GM23338 (cell line): ENCODE results near the gene SEPHS1.

ENCODE experiments used
- EZH2 ChIP-seq: fragments of 200-600 bp; sonication (generic); IDR thresholded peaks from one replicate; pipeline ENCODE4 v1.8.0; 2017; ENCODE audit warnings: antibody characterized with exemption, mild to moderate bottlenecking, low read depth; ENCODE audit not compliant: unreplicated experiment
- EZH2phosphoT487 ChIP-seq: fragments of 200-600 bp; sonication (generic); IDR thresholded peaks from one replicate; pipeline ENCODE4 v1.8.1; 2018; ENCODE audit warnings: antibody characterized with exemption; ENCODE audit not compliant: unreplicated experiment
- JUNB ChIP-seq: IDR thresholded peaks from one replicate; pipeline ENCODE4 v1.6.1; 2016; ENCODE audit warnings: antibody characterized with exemption; ENCODE audit not compliant: unreplicated experiment
- POLR2AphosphoS5 ChIP-seq: IDR thresholded peaks from 2 replicates; pipeline ENCODE4 v1.6.1; 2016; ENCODE audit warnings: antibody characterized with exemption, low read depth
- REST ChIP-seq: IDR thresholded peaks from one replicate; pipeline ENCODE4 v1.6.1; 2018; ENCODE audit warnings: antibody characterized with exemption; ENCODE audit not compliant: unreplicated experiment
- ZNF331 ChIP-seq: fragments of 250-450 bp; sonication (Bioruptor Pico); IDR thresholded peaks from 2 replicates; pipeline ENCODE4 v1.5.0; 2020; ENCODE audit warnings: low read depth, mild to moderate bottlenecking, moderate library complexity
- ZNF462 ChIP-seq: fragments of 250-450 bp; sonication (Bioruptor Pico); IDR thresholded peaks from 2 replicates; pipeline ENCODE4 v1.5.0; 2020; ENCODE audit warnings: mild to moderate bottlenecking, moderate library complexity
- TF ChIP-seq, protein P1 (sequence below), 2 experiments: fragments of 200-600 bp in 1 of 2; sonication (generic) in 1 of 2; conservative IDR thresholded peaks; 2 replicates each; pipeline versions ENCODE4 v1.5.1 to v1.6.1; 2016 to 2017; ENCODE audit warnings: antibody characterized with exemption in 2 of 2, low read depth in 2 of 2, mild to moderate bottlenecking in 2 of 2, moderate library complexity in 1 of 2

- no peak for TF ChIP-seq EZH2
- no peak for TF ChIP-seq REST
- TF ChIP-seq, protein P1, sequence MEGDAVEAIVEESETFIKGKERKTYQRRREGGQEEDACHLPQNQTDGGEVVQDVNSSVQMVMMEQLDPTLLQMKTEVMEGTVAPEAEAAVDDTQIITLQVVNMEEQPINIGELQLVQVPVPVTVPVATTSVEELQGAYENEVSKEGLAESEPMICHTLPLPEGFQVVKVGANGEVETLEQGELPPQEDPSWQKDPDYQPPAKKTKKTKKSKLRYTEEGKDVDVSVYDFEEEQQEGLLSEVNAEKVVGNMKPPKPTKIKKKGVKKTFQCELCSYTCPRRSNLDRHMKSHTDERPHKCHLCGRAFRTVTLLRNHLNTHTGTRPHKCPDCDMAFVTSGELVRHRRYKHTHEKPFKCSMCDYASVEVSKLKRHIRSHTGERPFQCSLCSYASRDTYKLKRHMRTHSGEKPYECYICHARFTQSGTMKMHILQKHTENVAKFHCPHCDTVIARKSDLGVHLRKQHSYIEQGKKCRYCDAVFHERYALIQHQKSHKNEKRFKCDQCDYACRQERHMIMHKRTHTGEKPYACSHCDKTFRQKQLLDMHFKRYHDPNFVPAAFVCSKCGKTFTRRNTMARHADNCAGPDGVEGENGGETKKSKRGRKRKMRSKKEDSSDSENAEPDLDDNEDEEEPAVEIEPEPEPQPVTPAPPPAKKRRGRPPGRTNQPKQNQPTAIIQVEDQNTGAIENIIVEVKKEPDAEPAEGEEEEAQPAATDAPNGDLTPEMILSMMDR (conservative IDR thresholded peaks at IDR 0.05; ENCODE audit: low read depth in 2 of 2): no peak
- TF ChIP-seq EZH2phosphoT487: no peak
- no peak for TF ChIP-seq POLR2AphosphoS5
- peak; percentile 94 for TF ChIP-seq ZNF331
- no peak for TF ChIP-seq ZNF462 (CRISPR knock-in tag)
- TF ChIP-seq JUNB: no peak
Observed at GRCh38 chr10:13397052-13397451, 49.0 kb upstream of the SEPHS1 start.
